Measurements from ENCODE around the gene FIBP. TPM values are rescaled to one million over a fixed set of nuclear protein-coding genes. Genes with fewer than 3 reads are reported as not detected.

FIBP gene
- 117 and 131 TPM in 2 replicates for total RNA-seq

GRCh38 chr11:65888163-65888814, at the start of gene FIBP:
FIBP (minus strand) TSS chr11:65888471; CDS start chr11:65888418, 53 bp downstream.

DNA sequence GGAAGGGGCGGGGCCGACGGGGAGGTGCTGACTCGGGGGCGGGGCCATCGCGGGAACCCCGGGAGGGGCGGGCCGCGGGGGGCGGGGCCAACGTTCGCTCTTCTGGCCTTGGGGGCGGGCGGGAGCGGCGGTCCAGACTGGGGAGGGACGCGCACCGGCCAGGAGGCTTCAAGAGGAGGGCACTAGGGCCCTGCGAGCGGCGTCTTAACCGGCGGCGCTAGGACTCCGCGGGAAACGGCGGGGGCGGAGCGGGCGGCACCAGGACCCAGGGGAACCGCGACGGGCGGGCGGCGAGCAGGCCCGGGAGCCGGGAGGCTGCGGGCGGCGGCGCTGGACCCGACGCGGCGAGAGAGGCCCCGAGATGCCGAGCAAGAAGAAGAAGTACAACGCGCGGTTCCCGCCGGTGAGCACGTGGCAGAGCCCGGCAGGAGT, 30.9 kb upstream of the FIBP start, which contains the start of gene DRAP1:
DRAP1 (plus strand) TSS at position 286 of the 432 bp plus-strand sequence; CDS start at position 362, 76 bp downstream.

DNA sequence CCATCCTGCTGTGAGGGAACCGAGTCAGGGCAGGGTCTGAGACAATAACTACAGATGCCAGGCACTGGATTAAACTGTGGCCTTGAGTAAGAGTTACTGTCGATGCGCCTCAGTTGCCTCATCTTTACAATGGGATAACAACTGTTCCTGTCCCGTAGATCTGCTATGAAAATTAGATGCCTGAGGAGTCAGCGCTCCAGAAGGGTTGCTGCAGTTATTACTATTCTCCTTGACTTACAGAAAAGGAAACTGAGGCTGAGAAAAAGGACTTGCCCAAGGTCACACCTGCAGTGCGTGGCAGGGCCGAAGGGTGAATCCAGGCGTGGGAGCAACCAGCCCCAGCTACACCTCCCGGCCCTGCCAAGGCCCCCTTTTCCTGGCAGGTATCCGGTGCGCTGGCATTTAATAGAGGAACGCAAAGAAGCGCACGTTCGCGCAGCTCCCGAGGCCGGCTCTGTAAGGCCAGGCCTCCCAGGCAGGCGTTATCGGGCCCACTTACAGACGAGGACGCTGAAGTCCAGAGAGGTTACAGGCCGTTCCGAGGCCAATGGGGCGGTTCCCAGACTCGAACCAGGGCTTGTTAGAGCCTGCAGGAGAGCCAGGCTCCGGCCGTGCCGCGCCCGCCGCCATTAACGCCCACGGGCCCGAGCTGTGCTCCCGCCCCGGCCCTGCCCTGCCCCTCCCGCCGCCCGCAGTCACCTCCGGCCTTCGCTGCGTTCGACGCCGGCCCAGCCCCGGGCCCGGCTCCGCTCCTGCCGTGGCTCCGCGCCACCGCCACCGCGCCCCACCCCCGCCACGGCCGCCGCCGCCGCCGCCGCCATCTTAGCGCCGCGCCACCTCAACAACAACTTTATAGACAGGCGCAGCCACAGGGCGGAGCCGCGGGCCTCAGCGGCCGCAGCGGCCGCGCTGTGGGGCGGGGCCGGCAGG, 30.2 kb upstream of the FIBP start, which contains the start of gene C11orf68:
C11orf68 (minus strand) TSS at position 852 of the 930 bp plus-strand sequence; CDS start at position 821, 31 bp downstream.

DNA sequence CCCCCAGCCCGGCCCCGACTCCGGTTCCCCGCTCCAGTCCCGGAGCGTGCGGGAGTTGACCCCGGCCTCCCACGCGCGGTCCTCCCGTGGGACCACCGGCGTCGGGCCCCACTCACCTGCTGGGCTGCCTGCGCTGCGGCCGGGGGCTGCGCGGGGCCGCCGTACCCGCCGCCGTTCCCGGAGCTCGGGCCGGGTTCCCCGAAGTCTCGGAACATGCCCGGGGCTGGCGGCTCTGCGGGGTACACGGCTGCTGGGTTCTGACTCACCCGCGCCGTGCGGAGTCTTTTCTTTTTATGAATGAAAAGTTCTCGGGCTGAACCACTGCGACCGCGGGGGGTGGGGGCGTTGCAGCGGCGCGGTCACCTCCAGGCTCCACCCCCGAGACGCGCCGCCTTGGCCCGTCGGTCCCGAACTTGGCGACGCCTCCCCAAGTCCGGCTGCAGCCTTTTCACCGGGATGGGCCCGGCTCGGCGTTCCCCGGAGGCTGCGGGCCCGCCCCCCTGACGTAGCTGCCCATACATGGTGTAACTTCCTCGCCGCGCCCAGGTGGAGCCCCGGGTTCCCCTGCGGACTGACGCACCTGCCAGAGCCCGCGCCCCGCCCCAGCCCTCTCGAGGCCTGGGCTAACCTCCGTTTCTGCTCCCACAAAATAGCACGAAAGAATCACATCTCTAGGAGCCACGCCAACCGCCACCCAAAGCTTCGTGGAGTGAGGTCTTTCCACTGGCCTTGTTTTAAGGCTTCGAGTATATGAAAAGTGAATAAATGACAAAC, 12.0 kb upstream of the FIBP start, which contains the start of gene FOSL1:
FOSL1 (minus strand) TSS at position 264 of the 774 bp plus-strand sequence; CDS start at position 215, 49 bp downstream.

GRCh38 chr11:65890324-65891218, 2.3 kb upstream of the FIBP start, which contains the start of gene CCDC85B:
CCDC85B (plus strand) TSS chr11:65890673; CDS start chr11:65890784, 111 bp downstream.

GRCh38 chr11:65879617-65880016, 8.7 kb downstream of the FIBP start, which contains the start of gene CTSW:
CTSW (plus strand) TSS chr11:65879837; CDS start chr11:65879855, 18 bp downstream.

GRCh38 chr11:65872586-65873317, 15.5 kb downstream of the FIBP start, which contains the start of gene EFEMP2:
EFEMP2 (minus strand) TSS chr11:65872800; CDS start chr11:65872354, 446 bp downstream.

DNA sequence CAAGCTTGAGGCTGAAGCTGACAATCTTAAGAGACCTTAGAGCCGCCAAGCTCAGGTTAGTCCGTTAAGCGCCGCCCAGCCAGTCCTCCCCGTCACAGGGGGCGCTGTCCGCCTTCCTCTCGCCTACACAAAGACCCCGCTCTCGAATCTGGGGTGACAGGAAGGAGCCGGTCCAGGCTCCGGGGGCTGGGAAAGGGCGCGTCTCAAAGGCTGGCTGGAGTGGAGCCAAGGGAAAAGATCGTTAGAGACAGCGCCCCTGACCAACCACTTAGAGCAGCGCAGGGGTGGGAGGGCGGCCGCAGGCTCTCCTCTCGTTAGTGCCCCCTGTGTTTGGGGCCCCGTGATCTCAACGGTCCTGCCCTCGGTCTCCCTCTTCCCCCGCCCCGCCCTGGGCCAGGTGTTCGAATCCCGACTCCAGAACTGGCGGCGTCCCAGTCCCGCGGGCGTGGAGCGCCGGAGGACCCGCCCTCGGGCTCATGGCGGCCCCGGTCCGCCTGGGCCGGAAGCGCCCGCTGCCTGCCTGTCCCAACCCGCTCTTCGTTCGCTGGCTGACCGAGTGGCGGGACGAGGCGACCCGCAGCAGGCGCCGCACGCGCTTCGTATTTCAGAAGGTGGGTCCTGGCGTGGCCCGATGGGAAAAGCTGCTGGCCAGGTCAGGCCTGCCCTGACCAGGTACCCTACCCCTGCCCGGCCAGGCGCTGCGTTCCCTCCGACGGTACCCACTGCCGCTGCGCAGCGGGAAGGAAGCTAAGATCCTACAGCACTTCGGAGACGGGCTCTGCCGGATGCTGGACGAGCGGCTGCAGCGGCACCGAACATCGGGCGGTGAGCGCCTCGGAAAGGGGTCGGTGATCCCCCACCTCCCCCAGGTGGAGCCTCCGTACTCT, 27.8 kb downstream of the FIBP start, which contains the start of gene MUS81:
MUS81 (plus strand) TSS at position 156 of the 887 bp plus-strand sequence; CDS start at position 477, 321 bp downstream.

DNA sequence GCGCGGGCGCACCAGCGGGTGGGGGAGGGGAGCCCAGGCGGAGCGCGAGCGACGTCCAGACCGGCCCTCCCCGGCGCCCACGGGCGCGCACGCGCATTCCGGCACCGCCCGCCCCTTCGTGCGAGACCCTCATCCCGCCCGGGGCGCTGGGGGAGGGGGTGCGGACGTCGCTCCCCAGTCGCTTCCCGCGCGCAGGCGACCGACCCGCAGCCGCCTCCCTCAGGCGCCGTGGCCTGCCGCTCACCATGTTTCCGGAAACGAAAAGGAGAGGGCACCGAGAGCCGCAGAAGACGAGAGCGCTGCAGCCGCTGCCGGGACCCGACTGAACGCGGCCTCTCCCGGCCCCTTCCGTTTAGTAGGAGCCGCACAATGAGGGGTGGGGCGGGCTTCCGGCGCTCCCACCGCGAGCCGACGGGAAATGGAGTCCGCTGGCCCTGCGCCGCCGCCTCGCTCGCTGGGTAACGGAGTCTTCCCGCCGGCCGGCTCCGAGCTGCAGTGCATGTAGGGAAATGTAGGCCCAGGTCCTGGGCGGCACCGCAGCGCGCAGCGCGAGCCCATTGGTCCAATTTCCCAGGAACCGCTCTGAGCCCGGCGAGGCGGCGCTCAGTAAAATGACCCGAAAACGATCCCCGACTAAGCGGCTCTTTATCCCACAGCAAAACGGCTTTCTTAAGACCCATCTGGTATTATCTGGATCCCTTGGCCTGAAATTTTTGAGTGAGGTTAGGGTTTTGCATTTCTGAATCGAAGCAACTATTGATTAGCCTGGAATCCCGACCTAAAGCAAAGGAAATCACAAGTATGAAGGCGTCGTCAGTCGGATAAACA, 30.2 kb downstream of the FIBP start, which contains the start of gene CFL1:
CFL1 (minus strand) TSS at position 328 of the 828 bp plus-strand sequence; CDS start at position 247, 81 bp downstream.

Other genes starting within 250 kb of the FIBP start
- gene RELA, start 225.6 kb downstream of the FIBP start, total RNA-seq = 35.0 and 40.2 TPM in 2 replicates
- 41.7 and 46.7 TPM in 2 replicates for gene KAT5, start 176.2 kb downstream of the FIBP start, total RNA-seq
- 19.3 and 27.1 TPM in 2 replicates for gene RNASEH2C, start 167.7 kb downstream of the FIBP start, total RNA-seq
- gene AP5B1, start 107.5 kb downstream of the FIBP start, total RNA-seq = 25.0 and 27.6 TPM in 2 replicates
- not detected in 2 replicates for gene OVOL1, start 101.4 kb downstream of the FIBP start, total RNA-seq
- gene SNX32, start 54.5 kb downstream of the FIBP start, total RNA-seq = 0.97 and 1.3 TPM in 2 replicates
- gene CFL1, start 30.3 kb downstream of the FIBP start, total RNA-seq = 760 and 1,030 TPM in 2 replicates
- gene MUS81, start 28.0 kb downstream of the FIBP start, total RNA-seq = 59.3 and 89.6 TPM in 2 replicates
- 106 and 128 TPM in 2 replicates for gene EFEMP2, start 15.7 kb downstream of the FIBP start, total RNA-seq
- gene CTSW, start 8.6 kb downstream of the FIBP start, total RNA-seq = not detected in 2 replicates
- 42.7 and 47.2 TPM in 2 replicates for gene CCDC85B, start 2.2 kb upstream of the FIBP start, total RNA-seq
- gene FOSL1, start 11.9 kb upstream of the FIBP start, total RNA-seq = 14.5 and 22.2 TPM in 2 replicates
- 30.2 and 31.0 TPM in 2 replicates for gene C11orf68, start 30.6 kb upstream of the FIBP start, total RNA-seq
- gene DRAP1, start 31.0 kb upstream of the FIBP start, total RNA-seq = 95.9 and 100 TPM in 2 replicates
- not detected in 2 replicates for gene TSGA10IP, start 57.0 kb upstream of the FIBP start, total RNA-seq
- gene SART1, start 73.3 kb upstream of the FIBP start, total RNA-seq = 22.7 and 26.8 TPM in 2 replicates
- gene EIF1AD, start 113.7 kb upstream of the FIBP start, total RNA-seq = 27.6 and 34.1 TPM in 2 replicates
- 13.5 and 18.2 TPM in 2 replicates for gene BANF1, start 114.0 kb upstream of the FIBP start, total RNA-seq
- 0.49 and 0.85 TPM in 2 replicates for gene CST6, start 123.5 kb upstream of the FIBP start, total RNA-seq
- not detected in 2 replicates for gene CATSPER1, start 138.0 kb upstream of the FIBP start, total RNA-seq
- 0.16 TPM in 1 of 2 replicates, not detected in the other for gene GAL3ST3, start 160.7 kb upstream of the FIBP start, total RNA-seq
- 117 and 171 TPM in 2 replicates for gene SF3B2, start 163.9 kb upstream of the FIBP start, total RNA-seq
- 41.7 and 44.0 TPM in 2 replicates for gene PACS1, start 181.8 kb upstream of the FIBP start, total RNA-seq